GM18870 (cell line): Measurements from ENCODE around the gene WASF3.
"Not testable (repeated sequence)": the region's sequence is repeated elsewhere in the genome, so short reads cannot be mapped to it uniquely, and the experiment has no call there.

Experiments used
- ATAC-seq: cut with Tn5 transposase; IDR thresholded peaks from one replicate; pipeline ENCODE4 v1.9.1; 2021; ENCODE audit warnings: moderate library complexity; ENCODE audit not compliant: unreplicated experiment

Gene WASF3

DNA sequence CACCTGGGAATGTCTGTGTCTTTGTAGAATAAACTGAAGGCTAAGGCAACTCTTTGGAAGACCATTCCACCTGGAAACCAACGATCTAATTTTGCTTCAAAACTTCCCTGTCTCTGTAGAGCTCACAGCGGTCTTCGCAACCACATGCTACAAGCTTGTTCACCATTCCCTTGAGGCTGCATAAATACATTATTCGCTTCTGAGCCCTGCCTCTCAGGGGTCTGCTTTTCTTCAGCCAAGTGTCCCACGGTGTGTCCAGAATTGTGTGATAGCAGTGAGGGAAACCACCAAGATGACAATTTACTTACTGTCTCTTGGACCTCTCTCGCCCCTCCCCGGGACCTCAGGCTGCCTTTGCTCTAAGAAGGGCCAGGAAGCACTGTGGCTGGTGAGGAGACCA lies 152.0 kb downstream of the WASF3 start:
- ATAC-seq, result no peak

DNA sequence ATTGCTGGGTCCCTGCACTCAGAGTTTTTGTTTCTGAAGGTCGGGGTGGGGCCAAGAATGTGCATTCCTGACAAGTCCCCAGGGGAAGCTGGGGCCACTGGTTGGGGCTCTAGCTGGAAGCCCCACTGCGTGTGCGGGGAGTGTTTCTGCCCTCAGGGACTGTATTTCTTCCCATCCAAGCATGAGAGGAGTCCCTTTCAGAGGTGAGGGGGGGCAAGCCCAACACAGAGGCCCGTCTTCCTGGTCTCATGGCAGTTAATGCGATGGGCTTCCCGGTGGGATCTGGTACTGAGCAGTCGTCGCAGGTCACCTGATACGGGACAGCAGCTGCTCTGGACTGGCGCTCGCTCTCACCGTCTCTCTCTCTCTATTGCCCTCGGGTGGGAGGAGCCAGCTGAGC lies 152.7 kb downstream of the WASF3 start:
- ATAC-seq, result no peak

- ATAC-seq, result no peak
Observed at GRCh38 chr13:26711211-26711610, 153.7 kb downstream of the WASF3 start.

GRCh38 chr13:26713341-26713740 lies 155.9 kb downstream of the WASF3 start:
- no peak for ATAC-seq

- ATAC-seq, result no peak
Observed at GRCh38 chr13:26716984-26717383, 159.5 kb downstream of the WASF3 start.

DNA sequence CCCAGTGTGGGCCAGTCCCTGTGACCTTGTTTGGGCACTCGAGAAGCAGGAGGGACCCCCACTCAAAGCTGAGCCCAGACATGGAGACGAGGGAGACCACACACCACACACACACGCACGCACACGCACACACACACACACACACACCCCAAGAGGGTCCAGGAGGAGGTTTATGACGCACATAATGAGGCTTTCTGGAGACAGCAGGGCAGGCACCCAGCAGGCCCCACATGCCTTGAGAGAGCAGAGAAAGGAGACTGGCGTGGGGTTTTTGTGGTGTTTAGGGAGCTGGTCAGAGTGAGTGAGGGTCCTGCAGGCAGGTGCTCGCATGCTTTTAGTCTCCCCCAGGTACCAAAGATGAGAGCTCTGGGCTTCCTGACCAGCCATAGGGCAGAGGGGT lies 160.7 kb downstream of the WASF3 start:
- ATAC-seq, result no peak

DNA sequence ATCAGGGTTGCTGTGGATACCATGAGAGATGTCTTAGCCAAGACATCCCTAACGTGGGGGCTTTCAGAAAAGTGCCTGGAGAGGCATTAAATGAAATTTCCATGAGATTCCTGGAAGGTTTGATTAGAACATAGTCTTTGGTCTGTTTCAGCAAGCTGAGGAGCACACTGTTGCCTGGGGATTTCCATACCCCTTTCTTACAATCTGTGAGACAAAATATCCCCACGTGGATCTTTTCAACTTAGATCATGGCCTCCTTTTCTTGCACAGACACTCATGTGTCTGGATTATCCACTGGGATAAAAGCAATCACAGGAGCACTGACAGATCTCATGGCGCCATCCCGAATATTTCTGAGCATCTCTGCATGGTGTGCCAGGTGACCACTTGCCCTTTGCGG lies 161.4 kb downstream of the WASF3 start:
- ATAC-seq, result no peak

DNA sequence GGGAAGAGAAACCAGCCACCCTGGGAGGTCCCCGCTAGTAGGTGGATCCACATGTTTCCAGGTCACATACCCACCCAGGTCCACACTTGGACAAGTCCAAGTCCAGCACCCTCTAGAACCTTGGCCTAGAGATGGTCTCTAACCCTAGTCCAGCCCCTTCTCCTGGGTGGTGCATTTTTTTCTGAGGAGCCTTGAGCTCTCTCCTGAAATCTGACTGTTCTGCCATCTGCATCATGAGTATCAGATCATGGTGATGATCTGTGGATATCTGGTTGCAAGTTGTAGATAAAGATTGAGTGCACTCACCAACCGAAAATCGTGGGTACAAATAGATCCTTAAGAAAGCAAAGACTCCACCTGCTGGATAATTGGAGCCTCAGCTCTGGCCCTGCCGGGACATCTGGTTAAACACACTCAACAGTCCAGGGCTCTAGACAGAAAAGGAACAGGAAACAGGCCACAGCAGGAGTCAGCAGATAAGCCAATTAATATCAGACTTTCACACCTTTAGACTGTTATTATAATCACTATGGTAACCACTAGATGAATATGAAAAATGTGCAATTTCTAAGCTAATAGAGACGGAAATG lies 162.0 kb downstream of the WASF3 start:
- ATAC-seq, result no peak

DNA sequence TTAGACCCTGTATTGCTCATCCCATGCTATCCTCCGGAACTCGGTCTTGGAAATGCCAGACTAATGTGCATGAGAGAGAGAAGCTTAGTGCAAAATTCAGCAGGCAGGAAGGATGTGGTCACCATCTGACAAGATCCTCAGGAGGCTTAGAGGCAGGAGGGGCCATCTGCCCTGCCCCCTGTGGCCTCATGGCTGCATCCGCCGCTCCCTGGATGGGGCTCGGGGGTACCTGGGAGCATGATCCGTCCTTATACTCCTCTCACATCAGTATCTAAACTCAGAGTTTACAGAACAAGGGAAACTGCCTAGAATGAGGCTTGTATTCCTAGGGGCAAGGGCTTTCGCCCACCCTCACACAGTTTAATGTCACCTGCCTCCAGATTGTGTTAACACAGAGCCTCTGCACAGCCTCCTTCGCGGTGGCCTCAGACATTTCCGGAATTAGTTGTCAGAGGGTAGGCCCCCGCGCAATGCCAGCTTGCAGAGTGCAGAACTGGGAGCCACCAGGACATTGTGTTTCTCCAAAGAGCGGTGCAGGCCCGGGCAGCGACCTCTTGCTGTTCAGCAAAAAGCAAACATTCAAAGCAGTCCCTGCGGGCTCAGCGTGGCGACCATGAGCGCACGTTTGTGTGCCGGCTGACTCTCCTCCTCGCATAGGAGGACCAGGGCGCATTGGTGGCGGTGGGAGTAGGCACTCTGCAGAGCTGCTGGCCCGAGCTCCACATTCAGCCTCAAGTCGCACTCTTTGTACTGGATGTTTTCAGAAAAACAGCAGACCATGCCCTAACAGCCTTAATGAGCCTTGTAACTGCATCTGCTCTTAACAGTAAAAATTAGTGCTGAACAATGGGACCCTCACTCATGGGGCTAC lies 164.0 kb downstream of the WASF3 start:
- ATAC-seq, result no peak

- no peak for ATAC-seq
Observed at GRCh38 chr13:26722321-26722720, 164.8 kb downstream of the WASF3 start.

DNA sequence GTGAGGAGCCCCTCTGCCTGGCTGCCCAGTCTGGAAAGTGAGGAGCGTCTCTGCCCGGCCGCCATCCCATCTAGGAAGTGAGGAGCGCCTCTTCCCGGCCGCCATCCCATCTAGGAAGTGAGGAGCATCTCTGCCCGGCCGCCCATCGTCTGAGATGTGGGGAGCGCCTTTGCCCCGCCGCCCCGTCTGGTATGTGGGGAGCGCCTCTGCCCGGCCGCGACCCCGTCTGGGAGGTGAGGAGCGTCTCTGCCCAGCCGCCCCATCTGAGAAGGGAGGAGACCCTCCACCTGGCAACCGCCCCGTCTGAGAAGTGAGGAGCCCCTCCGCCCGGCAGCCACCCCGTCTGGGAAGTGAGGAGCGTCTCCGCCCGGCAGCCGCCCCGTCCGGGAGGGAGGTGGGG lies 166.1 kb downstream of the WASF3 start:
- ATAC-seq, result not testable (repeated sequence)

GRCh38 chr13:26726684-26727083 lies 169.2 kb downstream of the WASF3 start:
- no peak for ATAC-seq

DNA sequence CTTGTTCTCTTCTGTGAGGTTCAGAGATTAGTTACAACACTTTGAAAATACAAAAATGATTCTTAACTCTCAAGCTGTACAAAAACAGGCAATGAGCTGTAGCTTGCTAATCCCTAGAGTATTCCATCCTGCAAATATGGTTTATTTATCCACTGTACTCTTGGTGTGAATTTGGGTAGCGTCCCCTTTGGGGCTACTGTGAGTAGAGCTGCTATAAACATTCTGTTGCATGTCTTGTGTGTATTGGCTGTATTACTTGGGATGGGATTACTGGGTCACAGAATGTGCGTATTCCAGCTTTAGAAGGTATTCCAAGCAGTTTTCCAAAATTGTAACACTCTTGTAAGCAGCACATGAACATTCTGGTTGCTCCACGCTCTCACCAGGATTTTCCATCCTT lies 169.6 kb downstream of the WASF3 start:
- no peak for ATAC-seq

- no peak for ATAC-seq
Observed at GRCh38 chr13:26727633-26728032, 170.2 kb downstream of the WASF3 start.

DNA sequence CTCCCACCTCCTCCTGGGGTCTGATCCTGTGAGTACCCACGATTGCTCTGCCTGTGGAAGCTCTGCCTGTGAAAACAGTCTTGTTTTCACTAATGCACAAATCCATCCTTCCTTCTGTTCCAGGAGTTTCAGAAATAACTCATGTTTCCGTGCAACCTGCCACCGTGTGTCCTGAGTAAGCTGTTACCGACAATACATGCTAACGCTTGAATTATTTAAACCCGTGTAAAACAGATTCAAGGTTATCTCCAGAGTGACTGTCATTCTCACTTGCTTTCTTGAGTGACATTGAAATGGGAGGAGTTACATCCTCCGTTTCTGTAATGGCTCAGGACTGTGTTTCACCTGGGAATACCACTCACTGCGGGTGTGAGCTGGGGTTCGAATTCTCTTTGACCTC lies 178.2 kb downstream of the WASF3 start:
- ATAC-seq, result no peak
